ENCODE results near the gene KRT75.
"Not testable (repeated sequence)": the region's sequence is repeated elsewhere in the genome, so short reads cannot be mapped to it uniquely, and the experiment has no call there.

KRT75 gene

GRCh38 chr12:52434081-52434733, at the start of gene KRT75:
KRT75 (minus strand) TSS chr12:52434371; CDS start chr12:52434304, 67 bp downstream.
- DNase-seq, result no peak

GRCh38 chr12:52480073-52480472, 45.9 kb upstream of the KRT75 start:
- no peak for DNase-seq

GRCh38 chr12:52477651-52478050, 43.5 kb upstream of the KRT75 start:
- DNase-seq, result no peak

GRCh38 chr12:52474212-52474611, 40.0 kb upstream of the KRT75 start:
- DNase-seq, result no peak

- DNase-seq, result no peak
Observed at GRCh38 chr12:52473768-52474167, 39.6 kb upstream of the KRT75 start, which contains the start of gene KRT6C. KRT6C (minus strand) TSS chr12:52473805; CDS start chr12:52473737, 68 bp downstream.

GRCh38 chr12:52469853-52470252, 35.7 kb upstream of the KRT75 start:
- DNase-seq, result no peak

- DNase-seq, result no peak
Observed at GRCh38 chr12:52464897-52465296, 30.7 kb upstream of the KRT75 start.

- no peak for DNase-seq
Observed at GRCh38 chr12:52461693-52462092, 27.5 kb upstream of the KRT75 start.

GRCh38 chr12:52458861-52459260, 24.7 kb upstream of the KRT75 start:
- no peak for DNase-seq

GRCh38 chr12:52455821-52456220, 21.6 kb upstream of the KRT75 start:
- no peak for DNase-seq

- DNase-seq, result no peak
Observed at GRCh38 chr12:52454411-52455201, 20.4 kb upstream of the KRT75 start.

- no peak for DNase-seq
Observed at GRCh38 chr12:52452101-52452500, 17.9 kb upstream of the KRT75 start, which contains the start of gene KRT6B. KRT6B (minus strand) TSS chr12:52452146; CDS start chr12:52452078, 68 bp downstream.

GRCh38 chr12:52448228-52448627, 14.1 kb upstream of the KRT75 start:
- DNase-seq, result no peak

- DNase-seq, result not testable (repeated sequence)
Observed at GRCh38 chr12:52447196-52447595, 13.0 kb upstream of the KRT75 start.

- DNase-seq, result no peak
Observed at GRCh38 chr12:52446367-52447045, 12.3 kb upstream of the KRT75 start.

GRCh38 chr12:52445876-52446275, 11.7 kb upstream of the KRT75 start:
- no peak for DNase-seq

GRCh38 chr12:52444647-52445595, 10.8 kb upstream of the KRT75 start:
- DNase-seq, result no peak

- no peak for DNase-seq
Observed at GRCh38 chr12:52443966-52444365, 9.8 kb upstream of the KRT75 start.

GRCh38 chr12:52442600-52443061, 8.5 kb upstream of the KRT75 start:
- no peak for DNase-seq

- no peak for DNase-seq
Observed at GRCh38 chr12:52441320-52441911, 7.2 kb upstream of the KRT75 start.

- DNase-seq, result no peak
Observed at GRCh38 chr12:52440821-52441319, 6.7 kb upstream of the KRT75 start.

GRCh38 chr12:52439845-52440244, 5.7 kb upstream of the KRT75 start:
- DNase-seq, result no peak
